Measurements from ENCODE around the gene FBXO48.
"Not testable (repeated sequence)": the region's sequence is repeated elsewhere in the genome, so short reads cannot be mapped to it uniquely, and the experiment has no call there.

FBXO48 gene

DNA sequence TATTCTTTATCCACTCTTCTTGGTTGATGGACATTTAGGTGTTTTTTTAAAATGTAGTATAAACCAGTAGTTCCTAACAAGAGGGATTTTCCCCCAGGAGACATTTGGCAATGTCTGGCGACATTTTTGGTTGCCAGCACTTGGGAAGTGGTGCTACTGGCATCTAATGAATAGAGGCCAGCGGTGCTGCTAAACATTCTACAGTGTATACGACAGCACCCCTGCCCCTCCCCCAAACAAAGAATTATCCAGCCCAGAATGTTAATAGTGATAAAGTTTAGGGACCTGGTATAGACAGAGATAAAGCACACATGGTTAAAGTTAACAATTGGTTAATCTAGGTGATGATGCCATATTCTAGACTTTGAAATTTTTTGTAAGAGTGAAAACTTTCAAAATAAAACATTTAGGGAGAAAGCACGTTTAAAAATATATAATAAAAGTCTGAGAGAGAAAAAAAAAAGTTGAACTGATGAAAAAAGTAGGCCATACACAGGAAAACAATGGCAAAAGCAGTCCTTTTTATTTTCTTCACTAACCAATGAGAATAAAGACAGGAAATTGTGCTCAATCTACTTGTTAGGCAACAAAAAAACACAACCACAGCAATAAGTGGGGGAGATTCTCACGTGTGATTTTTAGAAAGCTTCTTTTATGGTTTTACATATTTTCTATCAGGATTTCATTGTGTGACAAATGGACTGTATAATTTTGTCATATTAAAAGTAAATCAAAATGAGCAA, 14.8 kb downstream of the FBXO48 start:
- no peak overlapping the region for H3K4me2 ChIP-seq (ENCODE audit: insufficient read depth, low read length)
- DNase-seq: no peak
- ATAC-seq (ENCODE audit: insufficient read depth, low read depth): peak; percentile 35; the same call in 1 of the 3 replicates
- H3K9me3 ChIP-seq (ENCODE audit: insufficient read depth, low read length, severe bottlenecking): no peaks in the 10 kb centered on the region
- no peaks in the 10 kb centered on the region for H3K27me3 ChIP-seq (ENCODE audit: insufficient read depth, low read length, poor library complexity)
- peak overlapping the region; percentile 54; the same call in 1 of the 2 replicates for H2AFZ ChIP-seq (ENCODE audit: low read depth, low read length)
- H3K4me1 ChIP-seq (ENCODE audit: insufficient read depth, low read length): peaks cover 9% of the 10 kb centered on the region
- H4K20me1 ChIP-seq (ENCODE audit: insufficient read depth, low read length): no peaks in the 10 kb centered on the region
- H3K9ac ChIP-seq (ENCODE audit: low read depth, low read length): no peak overlapping the region
- no peaks in the 10 kb centered on the region for H3K36me3 ChIP-seq (ENCODE audit: insufficient read depth, low read length)
- H3K79me2 ChIP-seq (ENCODE audit: insufficient read depth, low read length): no peaks in the 10 kb centered on the region
- no peak overlapping the region for H3K27ac ChIP-seq (ENCODE audit: low read length)
- TF ChIP-seq EZH2 (IDR thresholded peaks at IDR 0.05; ENCODE audit: borderline replicate concordance, low read depth, low read length, severe bottlenecking): no peak
- TF ChIP-seq, protein P1, sequence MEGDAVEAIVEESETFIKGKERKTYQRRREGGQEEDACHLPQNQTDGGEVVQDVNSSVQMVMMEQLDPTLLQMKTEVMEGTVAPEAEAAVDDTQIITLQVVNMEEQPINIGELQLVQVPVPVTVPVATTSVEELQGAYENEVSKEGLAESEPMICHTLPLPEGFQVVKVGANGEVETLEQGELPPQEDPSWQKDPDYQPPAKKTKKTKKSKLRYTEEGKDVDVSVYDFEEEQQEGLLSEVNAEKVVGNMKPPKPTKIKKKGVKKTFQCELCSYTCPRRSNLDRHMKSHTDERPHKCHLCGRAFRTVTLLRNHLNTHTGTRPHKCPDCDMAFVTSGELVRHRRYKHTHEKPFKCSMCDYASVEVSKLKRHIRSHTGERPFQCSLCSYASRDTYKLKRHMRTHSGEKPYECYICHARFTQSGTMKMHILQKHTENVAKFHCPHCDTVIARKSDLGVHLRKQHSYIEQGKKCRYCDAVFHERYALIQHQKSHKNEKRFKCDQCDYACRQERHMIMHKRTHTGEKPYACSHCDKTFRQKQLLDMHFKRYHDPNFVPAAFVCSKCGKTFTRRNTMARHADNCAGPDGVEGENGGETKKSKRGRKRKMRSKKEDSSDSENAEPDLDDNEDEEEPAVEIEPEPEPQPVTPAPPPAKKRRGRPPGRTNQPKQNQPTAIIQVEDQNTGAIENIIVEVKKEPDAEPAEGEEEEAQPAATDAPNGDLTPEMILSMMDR (IDR thresholded peaks at IDR 0.05; ENCODE audit: borderline replicate concordance, extremely low read depth, low read length, poor library complexity, severe bottlenecking): no peak
- H3K4me3 ChIP-seq (ENCODE audit: low read depth in 1 of 2, low read length in 2 of 2): no peak overlapping the region

GRCh38 chr2:68448671-68449653, 18.1 kb downstream of the FBXO48 start:
- peaks cover 9% of the 10 kb centered on the region for H3K4me1 ChIP-seq (ENCODE audit: insufficient read depth, low read length)
- H3K79me2 ChIP-seq (ENCODE audit: insufficient read depth, low read length): no peaks in the 10 kb centered on the region
- no peaks in the 10 kb centered on the region for H3K27me3 ChIP-seq (ENCODE audit: insufficient read depth, low read length, poor library complexity)
- no peak for TF ChIP-seq EZH2 (IDR thresholded peaks at IDR 0.05; ENCODE audit: borderline replicate concordance, low read depth, low read length, severe bottlenecking)
- TF ChIP-seq, protein P1 (IDR thresholded peaks at IDR 0.05; ENCODE audit: borderline replicate concordance, extremely low read depth, low read length, poor library complexity, severe bottlenecking): no peak
- ATAC-seq (ENCODE audit: insufficient read depth, low read depth) (peak; percentile 50; the same call in 2 of the 3 replicates), DNase-seq (no peak)
- H2AFZ ChIP-seq (ENCODE audit: low read depth, low read length): peak overlapping the region; percentile 13; the same call in 1 of the 2 replicates
- no peak overlapping the region for H3K27ac ChIP-seq (ENCODE audit: low read length)
- H3K9ac ChIP-seq (ENCODE audit: low read depth, low read length): no peak overlapping the region
- no peaks in the 10 kb centered on the region for H3K9me3 ChIP-seq (ENCODE audit: insufficient read depth, low read length, severe bottlenecking)
- H3K4me2 ChIP-seq (ENCODE audit: insufficient read depth, low read length): no peak overlapping the region
- no peaks in the 10 kb centered on the region for H4K20me1 ChIP-seq (ENCODE audit: insufficient read depth, low read length)
- no peaks in the 10 kb centered on the region for H3K36me3 ChIP-seq (ENCODE audit: insufficient read depth, low read length)
- H3K4me3 ChIP-seq (ENCODE audit: low read depth in 1 of 2, low read length in 2 of 2): no peak overlapping the region

DNA sequence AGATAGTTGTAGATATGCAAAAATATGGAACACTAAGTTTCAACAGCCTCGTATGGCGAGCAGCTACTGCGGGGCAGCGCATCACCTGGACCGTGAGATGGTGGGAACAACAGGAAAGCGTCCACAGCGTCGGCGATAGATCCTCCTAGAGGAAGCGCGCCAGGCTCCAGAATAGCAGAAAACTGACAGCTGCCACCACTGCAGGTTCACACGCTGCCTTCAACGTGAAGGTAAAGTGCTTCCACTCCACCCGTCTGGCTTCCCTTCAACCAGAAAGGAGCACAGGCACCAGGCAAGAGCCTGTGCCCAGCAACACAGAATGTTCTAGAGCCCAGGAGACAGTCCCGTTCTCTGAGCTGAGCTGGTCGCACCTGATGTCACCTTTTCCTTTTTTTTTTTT, 20.0 kb downstream of the FBXO48 start:
- no peak overlapping the region for H3K9ac ChIP-seq (ENCODE audit: low read depth, low read length)
- H3K27ac ChIP-seq (ENCODE audit: low read length): no peak overlapping the region
- H2AFZ ChIP-seq (ENCODE audit: low read depth, low read length): no peak overlapping the region
- H4K20me1 ChIP-seq (ENCODE audit: insufficient read depth, low read length): no peaks in the 10 kb centered on the region
- H3K27me3 ChIP-seq (ENCODE audit: insufficient read depth, low read length, poor library complexity): no peaks in the 10 kb centered on the region
- no peaks in the 10 kb centered on the region for H3K9me3 ChIP-seq (ENCODE audit: insufficient read depth, low read length, severe bottlenecking)
- no peaks in the 10 kb centered on the region for H3K79me2 ChIP-seq (ENCODE audit: insufficient read depth, low read length)
- no peak overlapping the region for H3K4me3 ChIP-seq (ENCODE audit: low read depth in 1 of 2, low read length in 2 of 2)
- H3K4me1 ChIP-seq (ENCODE audit: insufficient read depth, low read length): peaks cover 2% of the 10 kb centered on the region
- H3K36me3 ChIP-seq (ENCODE audit: insufficient read depth, low read length): no peaks in the 10 kb centered on the region
- DNase-seq: no peak
- TF ChIP-seq, protein P1 (IDR thresholded peaks at IDR 0.05; ENCODE audit: borderline replicate concordance, extremely low read depth, low read length, poor library complexity, severe bottlenecking): no peak
- TF ChIP-seq EZH2 (IDR thresholded peaks at IDR 0.05; ENCODE audit: borderline replicate concordance, low read depth, low read length, severe bottlenecking): no peak
- no peak overlapping the region for H3K4me2 ChIP-seq (ENCODE audit: insufficient read depth, low read length)
- ATAC-seq (ENCODE audit: insufficient read depth, low read depth): no peak

DNA sequence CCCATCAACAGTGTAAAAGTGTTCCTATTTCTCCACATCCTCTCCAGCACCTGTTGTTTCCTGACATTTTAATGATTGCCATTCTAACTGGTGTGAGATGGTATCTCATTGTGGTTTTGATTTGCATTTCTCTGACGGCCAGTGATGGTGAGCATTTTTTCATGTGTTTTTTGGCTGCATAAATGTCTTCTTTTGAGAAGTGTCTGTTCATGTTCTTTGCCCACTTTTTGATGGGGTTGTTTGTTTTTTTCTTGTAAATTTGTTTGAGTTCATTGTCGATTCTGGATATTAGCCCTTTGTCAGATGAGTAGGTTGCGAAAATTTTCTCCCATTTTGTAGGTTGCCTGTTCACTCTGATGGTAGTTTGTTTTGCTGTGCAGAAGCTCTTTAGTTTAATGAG, 20.7 kb downstream of the FBXO48 start:
- ATAC-seq (ENCODE audit: insufficient read depth, low read depth); H3K9me3 ChIP-seq (ENCODE audit: insufficient read depth, low read length, severe bottlenecking); H3K27ac ChIP-seq (ENCODE audit: low read length); H3K79me2 ChIP-seq (ENCODE audit: insufficient read depth, low read length); H2AFZ ChIP-seq (ENCODE audit: low read depth, low read length); H3K4me2 ChIP-seq (ENCODE audit: insufficient read depth, low read length); H3K27me3 ChIP-seq (ENCODE audit: insufficient read depth, low read length, poor library complexity); H3K9ac ChIP-seq (ENCODE audit: low read depth, low read length); H3K4me3 ChIP-seq (ENCODE audit: low read depth in 1 of 2, low read length in 2 of 2); H4K20me1 ChIP-seq (ENCODE audit: insufficient read depth, low read length); H3K36me3 ChIP-seq (ENCODE audit: insufficient read depth, low read length); H3K4me1 ChIP-seq (ENCODE audit: insufficient read depth, low read length); DNase-seq: not testable (repeated sequence)
